GM12878 (cell line): ENCODE results near the gene SNX3. TPM values are rescaled to one million over a fixed set of nuclear protein-coding genes. Genes with fewer than 3 reads are reported as not detected.
A peak's percentile ranks its signal among the peaks of the same experiment; 100 is the strongest.

Source experiments
- BCL3 ChIP-seq: IDR thresholded peaks from 2 replicates; pipeline ENCODE4 v1.6.1; 2011; ENCODE audit warnings: borderline replicate concordance, low read depth, mild to moderate bottlenecking, moderate library complexity, low read length; ENCODE audit not compliant: insufficient read depth, poor library complexity, severe bottlenecking
- CBFB ChIP-seq: IDR thresholded peaks from 2 replicates; pipeline ENCODE4 v1.6.1; 2016; ENCODE audit warnings: antibody characterized with exemption, low read depth
- ESRRA ChIP-seq: IDR thresholded peaks from 2 replicates; pipeline ENCODE4 v1.6.1; 2012; ENCODE audit warnings: mild to moderate bottlenecking, low read length, improper control_type of control experiment
- IKZF1 ChIP-seq: fragments of 450-650 bp; conservative IDR thresholded peaks from 2 replicates; pipeline ENCODE4 v1.6.1; 2017; ENCODE audit warnings: antibody characterized with exemption, mild to moderate bottlenecking
- MEF2B ChIP-seq: fragments of 450-650 bp; IDR thresholded peaks from 2 replicates; pipeline ENCODE4 v1.6.1; 2018; ENCODE audit warnings: mild to moderate bottlenecking, moderate library complexity; ENCODE audit not compliant: partially characterized antibody, poor library complexity, severe bottlenecking
- MYC ChIP-seq: IDR thresholded peaks from 2 replicates; pipeline ENCODE4 v1.6.1; 2011; ENCODE audit warnings: mild to moderate bottlenecking, low read length, moderate library complexity, inconsistent platforms; ENCODE audit not compliant: insufficient read depth, insufficient replicate concordance, insufficient read length, severe bottlenecking
- NFXL1 ChIP-seq: fragments of 450-650 bp; IDR thresholded peaks from 2 replicates; pipeline ENCODE4 v1.6.1; 2017; ENCODE audit warnings: antibody characterized with exemption, mild to moderate bottlenecking, borderline replicate concordance
- NFYA ChIP-seq: IDR thresholded peaks from 2 replicates; pipeline ENCODE4 v1.6.1; 2011; ENCODE audit warnings: low read depth, mild to moderate bottlenecking, low read length, improper control_type of control experiment, borderline replicate concordance
- NKRF ChIP-seq: fragments of 450-650 bp; conservative IDR thresholded peaks from 2 replicates; pipeline ENCODE4 v1.6.1; 2017; ENCODE audit warnings: mild to moderate bottlenecking, moderate library complexity
- NR2C1 ChIP-seq: fragments of 450-650 bp; IDR thresholded peaks from 2 replicates; pipeline ENCODE4 v1.6.1; 2017; ENCODE audit warnings: antibody characterized with exemption, mild to moderate bottlenecking, moderate library complexity
- PRDM15 ChIP-seq: fragments of 450-650 bp; formaldehyde crosslinking; IDR thresholded peaks from 2 replicates; pipeline ENCODE4 v1.4.0; 2020; ENCODE audit warnings: mild to moderate bottlenecking, moderate library complexity
- SIX5 ChIP-seq: IDR thresholded peaks from 2 replicates; pipeline ENCODE4 v1.6.1; 2011; ENCODE audit warnings: mild to moderate bottlenecking, low read depth, low read length, moderate library complexity; ENCODE audit not compliant: severe bottlenecking
- STAT3 ChIP-seq: IDR thresholded peaks from 2 replicates; pipeline ENCODE4 v1.6.1; 2011; ENCODE audit warnings: low read depth, low read length, improper control_type of control experiment
- SUPT20H ChIP-seq: IDR thresholded peaks from 2 replicates; pipeline ENCODE4 v1.6.1; 2011; ENCODE audit warnings: low read depth, mild to moderate bottlenecking, low read length, moderate library complexity, borderline replicate concordance; ENCODE audit not compliant: control insufficient read depth
- TCF12 ChIP-seq: IDR thresholded peaks from 2 replicates; pipeline ENCODE4 v1.6.1; 2011; ENCODE audit warnings: low read depth, mild to moderate bottlenecking, low read length
- polyA plus RNA-seq, 11 experiments: library from polyadenylated mRNA; depleted of rRNA in 4 of 11; unstranded in 6 of 11; stranded (reverse) in 5 of 11; fragments of >200 nt; fragmentation: Nextera tagmentation in 4 of 11; fragmentation: Illumina TruSeq in 1 of 11; extraction: Ambion mirVana in 4 of 11; extraction: Trizol in 1 of 11; gene quantifications; 1 replicate in 1 of 11; 2 replicates in 10 of 11; pipeline versions ENCODE4 v1.2.1 to v1.2.3, GENCODE V29; 2011 to 2016; ENCODE audit warnings: inconsistent platforms in 2 of 11, missing spikeins in 2 of 11, low read depth in 1 of 11
- total RNA-seq, 4 experiments: library from RNA; depleted of rRNA in 3 of 4; stranded (reverse); fragments of >200 nt in 3 of 4; fragmentation: Illumina TruSeq in 1 of 4; extraction: Trizol in 1 of 4; gene quantifications; 2 replicates each; pipeline versions ENCODE4 v1.2.1 to v1.2.3, GENCODE V29; 2013 to 2021
- TF ChIP-seq, protein P1 (sequence below): IDR thresholded peaks from 2 replicates; pipeline ENCODE4 v1.6.1; 2011; ENCODE audit warnings: low read depth, low read length, improper control_type of control experiment, borderline replicate concordance
- TF ChIP-seq, protein P2 (sequence below): fragments of 450-650 bp; IDR thresholded peaks from 2 replicates; pipeline ENCODE4 v1.6.1; 2018; ENCODE audit warnings: borderline replicate concordance, mild to moderate bottlenecking; ENCODE audit not compliant: partially characterized antibody

Gene SNX3
- total and polyA plus RNA-seq, 10 of the 15 experiments (the other 5 are each of a cell fraction or from before 2014, with no cell fraction given) = 43.7 to 297 (median 95.6) TPM

- TF ChIP-seq STAT3 = no peak
- no peak for TF ChIP-seq BCL3
- TF ChIP-seq SUPT20H = no peak
- TF ChIP-seq NFXL1 = no peak
- TF ChIP-seq, protein P1, sequence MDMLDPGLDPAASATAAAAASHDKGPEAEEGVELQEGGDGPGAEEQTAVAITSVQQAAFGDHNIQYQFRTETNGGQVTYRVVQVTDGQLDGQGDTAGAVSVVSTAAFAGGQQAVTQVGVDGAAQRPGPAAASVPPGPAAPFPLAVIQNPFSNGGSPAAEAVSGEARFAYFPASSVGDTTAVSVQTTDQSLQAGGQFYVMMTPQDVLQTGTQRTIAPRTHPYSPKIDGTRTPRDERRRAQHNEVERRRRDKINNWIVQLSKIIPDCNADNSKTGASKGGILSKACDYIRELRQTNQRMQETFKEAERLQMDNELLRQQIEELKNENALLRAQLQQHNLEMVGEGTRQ = no peak
- TF ChIP-seq ESRRA = no peak
- peak; percentile 93 for TF ChIP-seq NR2C1
- no peak for TF ChIP-seq NFYA
- TF ChIP-seq CBFB = 0 out of 2 replicates have a peak, but pooled peaks have one; percentile 24
- TF ChIP-seq PRDM15 (CRISPR knock-in tag) = no peak
- peak; percentile 80 for TF ChIP-seq SIX5
- peak; percentile 95 for TF ChIP-seq IKZF1
- peak; percentile 63; the same call in 1 of the 2 replicates for TF ChIP-seq NKRF
- no peak for TF ChIP-seq MYC
- TF ChIP-seq, protein P2, sequence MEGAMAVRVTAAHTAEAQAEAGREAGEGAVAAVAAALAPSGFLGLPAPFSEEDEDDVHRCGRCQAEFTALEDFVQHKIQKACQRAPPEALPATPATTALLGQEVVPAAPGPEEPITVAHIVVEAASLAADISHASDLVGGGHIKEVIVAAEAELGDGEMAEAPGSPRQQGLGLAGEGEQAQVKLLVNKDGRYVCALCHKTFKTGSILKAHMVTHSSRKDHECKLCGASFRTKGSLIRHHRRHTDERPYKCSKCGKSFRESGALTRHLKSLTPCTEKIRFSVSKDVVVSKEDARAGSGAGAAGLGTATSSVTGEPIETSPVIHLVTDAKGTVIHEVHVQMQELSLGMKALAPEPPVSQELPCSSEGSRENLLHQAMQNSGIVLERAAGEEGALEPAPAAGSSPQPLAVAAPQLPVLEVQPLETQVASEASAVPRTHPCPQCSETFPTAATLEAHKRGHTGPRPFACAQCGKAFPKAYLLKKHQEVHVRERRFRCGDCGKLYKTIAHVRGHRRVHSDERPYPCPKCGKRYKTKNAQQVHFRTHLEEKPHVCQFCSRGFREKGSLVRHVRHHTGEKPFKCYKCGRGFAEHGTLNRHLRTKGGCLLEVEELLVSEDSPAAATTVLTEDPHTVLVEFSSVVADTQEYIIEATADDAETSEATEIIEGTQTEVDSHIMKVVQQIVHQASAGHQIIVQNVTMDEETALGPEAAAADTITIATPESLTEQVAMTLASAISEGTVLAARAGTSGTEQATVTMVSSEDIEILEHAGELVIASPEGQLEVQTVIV = peak; percentile 80
- TF ChIP-seq MEF2B = no peak
- 0 out of 2 replicates have a peak, but pooled peaks have one; percentile 9 for TF ChIP-seq TCF12
Observed at GRCh38 chr6:108294727-108295625, 34.1 kb upstream of the SNX3 start, which contains the start of gene AFG1L (continued).
